K562 (cell line): Measurements from ENCODE around the gene TXNL4A. TPM values are rescaled to one million over a fixed set of nuclear protein-coding genes. Genes with fewer than 3 reads are reported as not detected.

Experiments
- ATAC-seq: fragments of 200-7000 bp; cut with Tn5 transposase; 3 replicates; pipeline ENCODE4 v1.9.1; 2020; ENCODE audit warnings: moderate library complexity
- BruUV-seq: library from RNA; stranded (reverse); fragments of 400-500 nt; replicated peaks from 2 replicates; lab custom pipeline; 2021; lab: Mats Ljungman, UMichigan
- CTCF ChIA-PET: fragments of 300-600 bp; formaldehyde crosslinking; extraction: SDS; loops from one replicate; lab custom pipeline; 2021; ENCODE audit warnings: low intra/inter-chr PET ratio; lab: Yijun Ruan, JAX
- POLR2A ChIA-PET: fragments of 300-600, 350-650 bp; sonication (Branson Sonifier 250); formaldehyde crosslinking; extraction: SDS; loops from one replicate; lab custom pipeline; 2021; ENCODE audit warnings: antibody characterized with exemption, inconsistent platforms; lab: Yijun Ruan, JAX
- DNase-seq, 4 experiments: peaks; one replicate each; pipeline versions ENCODE4 v3.0.0 to v3.0.0-alpha.2; 2011 to 2018; ENCODE audit warnings: low spot score in 3 of 4, mixed read lengths in 3 of 4; ENCODE audit errors: extremely low read depth in 1 of 4
- FAIRE-seq: peaks from 2 replicates; lab custom pipeline; 2011; peaks lifted over from hg19 to GRCh38; lab: Jason Lieb, UNC
- H2AFZ ChIP-seq: 2 replicates; pipeline ENCODE4 v1.6.0; 2011; ENCODE audit warnings: low read depth, low read length, control low read depth, inconsistent platforms
- H3K27ac ChIP-seq: fragments of 200-600 bp; 3 replicates; pipeline ENCODE4 v1.8.0; 2011; ENCODE audit warnings: low read depth, mild to moderate bottlenecking, control low read depth, inconsistent platforms, low read length, moderate library complexity, mixed read lengths; ENCODE audit errors: extremely low read depth
- H3K27me3 ChIP-seq, 2 experiments: fragments of 300-600 bp in 1 of 2; 2 replicates in 1 of 2; 3 replicates in 1 of 2; pipeline versions ENCODE4 v1.6.0 to v1.8.0; 2011; ENCODE audit warnings: inconsistent platforms in 2 of 2, low read length in 2 of 2, mild to moderate bottlenecking in 1 of 2, mixed read lengths in 1 of 2, moderate library complexity in 1 of 2; ENCODE audit not compliant: control insufficient read depth in 2 of 2, insufficient read depth in 2 of 2
- H3K36me3 ChIP-seq: fragments of 300-600 bp; 3 replicates; pipeline ENCODE4 v1.8.0; 2011; ENCODE audit warnings: mild to moderate bottlenecking, low read length, inconsistent platforms; ENCODE audit not compliant: control insufficient read depth, insufficient read depth
- H3K4me1 ChIP-seq, 2 experiments: fragments of 200-600 bp in 1 of 2; replicated peaks in 1 of 2; 2 replicates in 1 of 2; 3 replicates in 1 of 2; pipeline versions ENCODE4 v1.5.1 to v1.8.0; 2011; ENCODE audit warnings: inconsistent platforms in 2 of 2, low read length in 2 of 2, mild to moderate bottlenecking in 1 of 2, mixed read lengths in 1 of 2, moderate library complexity in 1 of 2; ENCODE audit not compliant: control insufficient read depth in 2 of 2, insufficient read depth in 2 of 2
- H3K4me2 ChIP-seq: 2 replicates; pipeline ENCODE4 v1.6.1; 2011; ENCODE audit warnings: low read length, control low read depth, inconsistent platforms, mixed read lengths; ENCODE audit not compliant: insufficient read depth
- H3K4me3 ChIP-seq: fragments of 200-600 bp; sonication (generic), shearing (Covaris generic); 2 replicates; pipeline ENCODE4 v1.5.1; 2016; ENCODE audit warnings: control low read depth, inconsistent platforms
- H3K79me2 ChIP-seq: fragments of 200-600 bp; 3 replicates; pipeline ENCODE4 v1.8.0; 2011; ENCODE audit warnings: low read length, inconsistent platforms; ENCODE audit not compliant: control insufficient read depth, insufficient read depth
- H3K9ac ChIP-seq, 2 experiments: 2 replicates each; pipeline versions ENCODE4 v1.6.0 to v1.6.1; 2011; ENCODE audit warnings: low read depth in 2 of 2, low read length in 2 of 2, control low read depth in 1 of 2, inconsistent platforms in 1 of 2, mild to moderate bottlenecking in 1 of 2, mixed read lengths in 1 of 2; ENCODE audit not compliant: insufficient read depth in 1 of 2
- H3K9me1 ChIP-seq: one replicate; pipeline ENCODE4 v1.6.0; 2011; ENCODE audit warnings: inconsistent platforms, mild to moderate bottlenecking, low read length, moderate library complexity; ENCODE audit not compliant: control insufficient read depth, insufficient read depth
- H3K9me3 ChIP-seq: replicated peaks from 2 replicates; pipeline ENCODE4 v1.5.1; 2011; ENCODE audit warnings: low read depth, low read length, inconsistent platforms; ENCODE audit not compliant: control insufficient read depth, insufficient read depth
- H4K20me1 ChIP-seq: replicated peaks from 2 replicates; pipeline ENCODE4 v1.6.1; 2011; ENCODE audit warnings: low read length, inconsistent platforms, mixed read lengths; ENCODE audit not compliant: control insufficient read depth, insufficient read depth
- AFF1 ChIP-seq, 2 experiments: fragments of 450-650 bp; IDR thresholded peaks; 2 replicates each; pipeline ENCODE4 v1.6.1; 2018; ENCODE audit warnings: mild to moderate bottlenecking in 2 of 2, low read depth in 1 of 2; ENCODE audit not compliant: partially characterized antibody in 2 of 2
- CBX5 ChIP-seq: IDR thresholded peaks from 2 replicates; pipeline ENCODE4 v1.6.1; 2014; ENCODE audit warnings: low read depth, borderline replicate concordance
- CREB1 ChIP-seq, 2 experiments: sonication (generic) in 1 of 2; formaldehyde crosslinking in 1 of 2; IDR thresholded peaks; 2 replicates each; pipeline versions ENCODE4 v1.6.1 to v1.8.0; 2012 to 2022; ENCODE audit warnings: inconsistent platforms in 1 of 2, mild to moderate bottlenecking in 1 of 2, missing genetic modification reagents in 1 of 2, moderate library complexity in 1 of 2
- ELF1 ChIP-seq: fragments of 200-800 bp; sonication (Bioruptor generic); IDR thresholded peaks from 2 replicates; pipeline ENCODE4 v1.6.1; 2016; ENCODE audit warnings: missing genetic modification characterization, missing compliant biosample characterization
- ILF3 ChIP-seq: fragments of 450-650 bp; IDR thresholded peaks from 2 replicates; pipeline ENCODE4 v1.6.1; 2018; ENCODE audit warnings: antibody characterized with exemption, mild to moderate bottlenecking, moderate library complexity, borderline replicate concordance
- KDM5B ChIP-seq: fragments of 200-600 bp; sonication (generic); IDR thresholded peaks from 2 replicates; pipeline ENCODE4 v1.6.1; 2012; ENCODE audit warnings: low read depth, mild to moderate bottlenecking, moderate library complexity, low read length, control low read depth, inconsistent platforms; ENCODE audit not compliant: insufficient replicate concordance
- NFYB ChIP-seq: IDR thresholded peaks from 2 replicates; pipeline ENCODE4 v1.6.1; 2011; ENCODE audit warnings: mild to moderate bottlenecking, moderate library complexity; ENCODE audit not compliant: insufficient read length; ENCODE audit errors: extremely low read depth
- TFAM ChIP-seq: fragments of 250-450 bp; sonication (Bioruptor Pico); conservative IDR thresholded peaks from 2 replicates; pipeline ENCODE4 v1.5.0; 2021; ENCODE audit warnings: mild to moderate bottlenecking, moderate library complexity
- ZFP30 ChIP-seq: fragments of 250-450 bp; sonication (Bioruptor Pico); IDR thresholded peaks from 2 replicates; pipeline ENCODE4 v1.8.0; 2022; ENCODE audit warnings: moderate library complexity, mild to moderate bottlenecking, inconsistent platforms, borderline replicate concordance
- ZFX ChIP-seq: sonication (generic); formaldehyde crosslinking; IDR thresholded peaks from 2 replicates; pipeline ENCODE4 v1.8.0; 2022; ENCODE audit warnings: mild to moderate bottlenecking, missing genetic modification reagents, moderate library complexity
- WGBS: fragments of 100-300 bp; shearing (Covaris generic); methylation state at CpG from one replicate; pipeline ENCODE4 v1.1.6; 2016; ENCODE audit warnings: low coverage, mixed read lengths; ENCODE audit not compliant: insufficient coverage; ENCODE audit errors: missing lambda C conversion rate; 5-methylcytosine and 5-hydroxymethylcytosine counted together
- in situ Hi-C: fragments of 300-500 bp; cut with MboI; formaldehyde crosslinking; loops from 4 replicates; pipeline ENCODE4 v1.15.0; 2018; ENCODE audit warnings: inconsistent platforms, mixed read lengths
- intact Hi-C: fragments of 100-400 bp; cut with micrococcal nuclease; formaldehyde crosslinking; loops from 2 replicates; pipeline ENCODE4 v1.14.2; 2022
- polyA plus RNA-seq, 8 experiments: library from polyadenylated mRNA; depleted of rRNA in 4 of 8; stranded (reverse) in 5 of 8; unstranded in 3 of 8; fragments of >200 nt; fragmentation: Nextera tagmentation in 2 of 8; fragmentation: Illumina TruSeq in 1 of 8; extraction: Ambion mirVana in 2 of 8; extraction: Trizol in 1 of 8; gene quantifications; 2 replicates each; pipeline versions ENCODE4 v1.2.1 to v1.2.3, GENCODE V29; 2011 to 2014; ENCODE audit warnings: inconsistent platforms in 1 of 8, missing spikeins in 1 of 8
- total RNA-seq, 7 experiments: library from RNA; depleted of rRNA in 6 of 7; stranded (reverse); fragments of >200 nt in 6 of 7; fragmentation: Illumina TruSeq in 2 of 7; extraction: Trizol in 2 of 7; gene quantifications; 2 replicates each; pipeline versions ENCODE4 v1.2.1 to v1.2.3, GENCODE V29; 2011 to 2021; ENCODE audit warnings: low replicate concordance in 1 of 7
- TF ChIP-seq, protein P1 (sequence below): sonication (generic); formaldehyde crosslinking; IDR thresholded peaks from 2 replicates; pipeline ENCODE4 v1.8.0; 2022; ENCODE audit warnings: missing genetic modification reagents, mild to moderate bottlenecking, borderline replicate concordance
- TF ChIP-seq, protein P2 (sequence below): fragments of 250-450 bp; sonication (Bioruptor Pico); IDR thresholded peaks from 2 replicates; pipeline ENCODE4 v1.8.0; 2022; ENCODE audit warnings: moderate library complexity, mild to moderate bottlenecking, inconsistent platforms
- TF ChIP-seq, protein P3 (sequence below): fragments of 450-650 bp; formaldehyde crosslinking; IDR thresholded peaks from 2 replicates; pipeline ENCODE4 v1.4.0; 2022; ENCODE audit warnings: mild to moderate bottlenecking, moderate library complexity

TXNL4A gene
- total and polyA plus RNA-seq, 9 of the 15 experiments (the other 6 are each of a cell fraction or from before 2014, with no cell fraction given) = 27.0 to 132 (median 87.5) TPM

- H3K4me2 ChIP-seq = no peak overlapping the region
- no TSS peak for BruUV-seq
- FAIRE-seq (no peak), ATAC-seq (no peak), DNase-seq (no peak)
- H3K9me1 ChIP-seq = no peaks in the 10 kb centered on the region
- WGBS = 39% methylated on average over 3 of the region's 9 CpGs
- H3K4me3 ChIP-seq = no peak overlapping the region
- H3K9me3 ChIP-seq = peaks cover 5% of the 10 kb centered on the region; the same call in 1 of the 2 replicates
- H2AFZ ChIP-seq = no peak overlapping the region
- in situ Hi-C loops = no loop called here
- H3K36me3 ChIP-seq = no peaks in the 10 kb centered on the region
- H3K9ac ChIP-seq = no peak overlapping the region
- H3K27ac ChIP-seq = no peak overlapping the region
- intact Hi-C loops = no loop called here
- H3K27me3 ChIP-seq = no peaks in the 10 kb centered on the region
- H4K20me1 ChIP-seq = no peaks in the 10 kb centered on the region
- no peaks in the 10 kb centered on the region for H3K79me2 ChIP-seq
- CTCF ChIA-PET = no interaction called here
- no peaks in the 10 kb centered on the region; a peak in 1 of 5 replicates for H3K4me1 ChIP-seq
- POLR2A ChIA-PET = no interaction called here
- TF ChIP-seq, protein P1, sequence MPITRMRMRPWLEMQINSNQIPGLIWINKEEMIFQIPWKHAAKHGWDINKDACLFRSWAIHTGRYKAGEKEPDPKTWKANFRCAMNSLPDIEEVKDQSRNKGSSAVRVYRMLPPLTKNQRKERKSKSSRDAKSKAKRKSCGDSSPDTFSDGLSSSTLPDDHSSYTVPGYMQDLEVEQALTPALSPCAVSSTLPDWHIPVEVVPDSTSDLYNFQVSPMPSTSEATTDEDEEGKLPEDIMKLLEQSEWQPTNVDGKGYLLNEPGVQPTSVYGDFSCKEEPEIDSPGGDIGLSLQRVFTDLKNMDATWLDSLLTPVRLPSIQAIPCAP (CRISPR knock-in tag) = no peak
- TF ChIP-seq TFAM (no peak), CREB1 (IDR thresholded peaks at IDR 0.05) (no peak), CREB1 (CRISPR knock-in tag; IDR thresholded peaks at IDR 0.05) (no peak), ELF1 (no peak), ILF3 (no peak), NFYB (no peak), ZFP30 (no peak), ZFX (no peak), AFF1 (IDR thresholded peaks at IDR 0.05; ENCODE audit: low read depth in 1 of 2, partially characterized antibody in 2 of 2) (no peak), KDM5B (no peak), CBX5 (no peak)
- TF ChIP-seq, protein P2, sequence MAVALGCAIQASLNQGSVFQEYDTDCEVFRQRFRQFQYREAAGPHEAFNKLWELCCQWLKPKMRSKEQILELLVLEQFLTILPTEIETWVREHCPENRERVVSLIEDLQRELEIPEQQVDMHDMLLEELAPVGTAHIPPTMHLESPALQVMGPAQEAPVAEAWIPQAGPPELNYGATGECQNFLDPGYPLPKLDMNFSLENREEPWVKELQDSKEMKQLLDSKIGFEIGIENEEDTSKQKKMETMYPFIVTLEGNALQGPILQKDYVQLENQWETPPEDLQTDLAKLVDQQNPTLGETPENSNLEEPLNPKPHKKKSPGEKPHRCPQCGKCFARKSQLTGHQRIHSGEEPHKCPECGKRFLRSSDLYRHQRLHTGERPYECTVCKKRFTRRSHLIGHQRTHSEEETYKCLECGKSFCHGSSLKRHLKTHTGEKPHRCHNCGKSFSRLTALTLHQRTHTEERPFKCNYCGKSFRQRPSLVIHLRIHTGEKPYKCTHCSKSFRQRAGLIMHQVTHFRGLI = no peak
- TF ChIP-seq, protein P3, sequence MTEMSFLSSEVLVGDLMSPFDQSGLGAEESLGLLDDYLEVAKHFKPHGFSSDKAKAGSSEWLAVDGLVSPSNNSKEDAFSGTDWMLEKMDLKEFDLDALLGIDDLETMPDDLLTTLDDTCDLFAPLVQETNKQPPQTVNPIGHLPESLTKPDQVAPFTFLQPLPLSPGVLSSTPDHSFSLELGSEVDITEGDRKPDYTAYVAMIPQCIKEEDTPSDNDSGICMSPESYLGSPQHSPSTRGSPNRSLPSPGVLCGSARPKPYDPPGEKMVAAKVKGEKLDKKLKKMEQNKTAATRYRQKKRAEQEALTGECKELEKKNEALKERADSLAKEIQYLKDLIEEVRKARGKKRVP (CRISPR knock-in tag) = no peak
These were observed 59.8 kb downstream of the TXNL4A start for GRCh38 chr18:79928563-79928960.
